ENCODE data around the gene BCL2L13. TPM values are rescaled to one million over a fixed set of nuclear protein-coding genes. Genes with fewer than 3 reads are reported as not detected.

The BCL2L13 gene
- polyA plus RNA-seq, 2 donors, result 18.1 to 21.0 TPM

DNA sequence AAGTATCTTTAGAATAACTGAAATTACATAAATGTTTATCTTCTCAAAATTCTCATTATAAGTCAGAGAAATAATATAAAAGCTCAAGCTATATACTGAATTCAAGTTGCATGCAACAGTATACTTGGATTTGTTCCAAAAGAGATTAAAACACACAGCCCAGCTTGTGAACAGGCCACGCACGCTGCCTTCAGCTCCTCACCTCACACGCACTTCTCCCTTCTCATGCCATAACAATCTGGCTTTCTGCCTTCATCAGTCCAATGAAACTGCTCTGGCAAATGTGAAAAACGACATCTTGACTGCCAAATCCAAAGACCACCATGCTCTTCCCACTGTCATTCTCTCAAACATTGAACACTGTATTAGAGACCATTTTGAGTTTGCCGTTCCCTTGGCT lies 32.1 kb upstream of the BCL2L13 start:
- 46 to 51% methylated on average over 5 of the region's 5 CpGs for WGBS, 2 donors
- H3K27ac ChIP-seq (ENCODE audit: low read depth in 2 of 2, low read length in 1 of 2), result no peak overlapping the region

DNA sequence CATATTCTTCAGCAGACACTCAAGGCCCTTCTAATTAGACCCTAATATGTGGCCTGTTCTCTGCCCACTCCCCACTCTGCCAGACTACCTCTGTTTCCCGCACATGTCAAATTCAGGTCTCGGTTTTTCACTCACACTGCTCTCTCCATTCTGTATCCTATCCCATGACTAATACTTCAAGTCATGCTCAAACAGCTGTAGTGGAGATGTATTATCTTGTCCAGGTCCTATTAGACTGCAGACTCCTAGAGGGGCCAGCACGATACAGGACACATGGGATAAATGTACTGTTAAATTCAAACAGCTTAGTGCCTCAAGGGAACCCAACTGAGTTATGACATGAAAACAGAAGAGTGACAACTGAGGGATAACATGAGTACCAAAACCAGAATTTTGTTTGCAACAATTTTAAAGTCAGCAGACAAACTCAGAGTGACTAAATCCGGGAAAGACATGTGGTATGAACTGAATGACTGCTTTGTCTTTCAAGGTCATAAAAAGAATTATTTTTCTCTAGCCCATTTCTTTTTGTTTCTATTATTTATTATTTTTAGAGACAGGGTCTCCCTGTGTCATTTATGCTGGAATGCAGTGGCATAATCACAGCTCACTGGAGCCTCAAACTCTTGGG lies 30.6 kb upstream of the BCL2L13 start:
- Histone ChIP-seq H3K36me3 (ENCODE audit: control insufficient read depth in 2 of 2, insufficient read depth in 2 of 2, low read length in 1 of 2) (peaks cover 7 to 11% of the 10 kb centered on the region in 2 donors), H3K9me3 (ENCODE audit: control insufficient read depth in 2 of 2, insufficient read depth in 1 of 2, low read depth in 1 of 2, low read length in 1 of 2) (no peaks in the 10 kb centered on the region), H3K4me3 (ENCODE audit: low read depth in 1 of 2, low read length in 2 of 2) (no peak overlapping the region), H3K4me1 (ENCODE audit: control insufficient read depth in 2 of 2, insufficient read depth in 2 of 2, low read length in 1 of 2) (no peaks in the 10 kb centered on the region), H3K27me3 (ENCODE audit: control insufficient read depth in 1 of 2, insufficient read depth in 2 of 2, low read length in 2 of 2) (no peaks in the 10 kb centered on the region), H3K27ac (ENCODE audit: low read depth in 2 of 2, low read length in 1 of 2) (no peak overlapping the region)
- WGBS, 2 donors, result 88 to 89% methylated on average over 4 of the region's 4 CpGs

More for the DNA sequence above, 32.1 kb upstream of the BCL2L13 start:
- Histone ChIP-seq H3K27me3 (ENCODE audit: control insufficient read depth in 1 of 2, insufficient read depth in 2 of 2, low read length in 2 of 2) (no peaks in the 10 kb centered on the region), H3K36me3 (ENCODE audit: control insufficient read depth in 2 of 2, insufficient read depth in 2 of 2, low read length in 1 of 2) (peaks cover 4 to 7% of the 10 kb centered on the region in 2 donors), H3K4me3 (ENCODE audit: low read depth in 1 of 2, low read length in 2 of 2) (no peak overlapping the region), H3K4me1 (ENCODE audit: control insufficient read depth in 2 of 2, insufficient read depth in 2 of 2, low read length in 1 of 2) (no peaks in the 10 kb centered on the region), H3K9me3 (ENCODE audit: control insufficient read depth in 2 of 2, insufficient read depth in 1 of 2, low read depth in 1 of 2, low read length in 1 of 2) (no peaks in the 10 kb centered on the region)

DNA sequence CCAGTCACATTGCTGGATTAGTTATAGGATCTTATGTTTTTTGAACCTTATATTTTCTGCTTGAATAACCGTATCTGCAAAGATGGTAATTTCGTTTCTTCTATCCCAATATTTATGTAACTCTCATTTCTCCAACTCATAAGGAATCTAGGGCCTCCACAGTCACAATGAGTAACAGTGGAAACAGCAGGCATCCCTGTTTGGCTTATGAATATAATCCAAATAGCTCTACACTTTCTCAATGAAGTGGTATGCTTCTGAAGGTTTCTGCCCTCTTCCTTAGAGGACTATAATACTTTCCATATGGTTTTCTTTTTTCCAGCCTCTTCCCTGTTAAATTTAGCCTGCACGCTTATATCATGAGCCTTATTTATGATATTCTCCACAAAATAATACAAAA lies 26.5 kb upstream of the BCL2L13 start:
- WGBS, 2 donors, result 61 to 65% methylated on average over 3 of the region's 3 CpGs
- no peak overlapping the region for H3K4me3 ChIP-seq (ENCODE audit: low read depth in 1 of 2, low read length in 2 of 2)
- peaks cover 7 to 11% of the 10 kb centered on the region in 2 donors for H3K36me3 ChIP-seq (ENCODE audit: control insufficient read depth in 2 of 2, insufficient read depth in 2 of 2, low read length in 1 of 2)

DNA sequence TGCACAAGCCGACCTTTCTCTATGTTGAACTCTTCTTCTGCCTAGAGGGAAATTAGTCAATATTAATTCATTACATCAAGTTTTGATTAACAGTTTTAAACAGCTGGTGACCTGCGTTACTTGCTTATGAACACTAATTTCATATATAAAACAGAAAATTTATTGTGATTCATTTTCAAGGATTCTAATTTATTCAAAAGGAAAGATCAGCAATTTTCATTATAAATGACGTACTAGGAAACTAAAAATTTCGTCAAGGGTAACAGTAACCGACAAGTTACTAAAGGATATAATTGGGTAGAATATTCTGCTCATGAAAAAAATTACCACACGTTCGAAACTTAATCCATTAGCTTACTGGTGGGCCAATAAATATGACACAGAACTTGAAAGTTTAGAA lies 25.3 kb upstream of the BCL2L13 start:
- no peak overlapping the region for H3K4me3 ChIP-seq (ENCODE audit: low read depth in 1 of 2, low read length in 2 of 2)
- H3K9me3 ChIP-seq (ENCODE audit: control insufficient read depth in 2 of 2, insufficient read depth in 1 of 2, low read depth in 1 of 2, low read length in 1 of 2), result no peaks in the 10 kb centered on the region
- peaks cover 3 to 4% of the 10 kb centered on the region in 2 donors for H3K36me3 ChIP-seq (ENCODE audit: control insufficient read depth in 2 of 2, insufficient read depth in 2 of 2, low read length in 1 of 2)
- H3K27ac ChIP-seq (ENCODE audit: low read depth in 2 of 2, low read length in 1 of 2), result no peak overlapping the region
- 86 to 91% methylated on average over 7 of the region's 7 CpGs for WGBS, 2 donors
- H3K27me3 ChIP-seq (ENCODE audit: control insufficient read depth in 1 of 2, insufficient read depth in 2 of 2, low read length in 2 of 2), result no peaks in the 10 kb centered on the region
- no peaks in the 10 kb centered on the region for H3K4me1 ChIP-seq (ENCODE audit: control insufficient read depth in 2 of 2, insufficient read depth in 2 of 2, low read length in 1 of 2)

More for the DNA sequence above, 26.5 kb upstream of the BCL2L13 start:
- H3K9me3 ChIP-seq (ENCODE audit: control insufficient read depth in 2 of 2, insufficient read depth in 1 of 2, low read depth in 1 of 2, low read length in 1 of 2), result no peaks in the 10 kb centered on the region
- H3K4me1 ChIP-seq (ENCODE audit: control insufficient read depth in 2 of 2, insufficient read depth in 2 of 2, low read length in 1 of 2), result no peaks in the 10 kb centered on the region
- H3K27ac ChIP-seq (ENCODE audit: low read depth in 2 of 2, low read length in 1 of 2), result no peak overlapping the region
- H3K27me3 ChIP-seq (ENCODE audit: control insufficient read depth in 1 of 2, insufficient read depth in 2 of 2, low read length in 2 of 2), result no peaks in the 10 kb centered on the region

DNA sequence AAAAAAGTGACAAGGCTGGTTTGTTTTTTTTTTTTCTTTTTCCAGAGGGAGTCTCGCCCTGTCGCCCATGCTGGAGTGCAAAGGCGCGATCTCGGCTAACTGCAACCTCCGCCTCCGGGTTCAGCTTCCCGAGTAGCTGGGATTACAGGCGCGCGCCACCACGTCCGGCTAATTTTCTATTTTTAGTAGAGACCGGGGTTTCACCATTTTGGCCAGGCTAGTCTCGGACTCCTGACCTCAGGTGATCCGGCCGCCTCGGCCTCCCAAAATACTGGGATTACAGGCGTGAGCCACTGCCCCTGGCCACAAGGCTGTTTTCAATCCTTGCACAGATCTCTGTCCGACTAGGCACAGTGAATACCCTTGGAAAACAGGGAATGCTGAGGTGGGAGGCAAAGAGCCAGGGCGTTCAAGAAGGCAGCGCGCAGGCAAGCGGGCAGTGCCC lies 10.6 kb upstream of the BCL2L13 start:
- no peaks in the 10 kb centered on the region for H3K36me3 ChIP-seq (ENCODE audit: control insufficient read depth in 2 of 2, insufficient read depth in 2 of 2, low read length in 1 of 2)
- peak overlapping the region; percentile 97 to 99 for H3K27ac ChIP-seq (ENCODE audit: low read depth in 2 of 2, low read length in 1 of 2)
- H3K4me3 ChIP-seq (ENCODE audit: low read depth in 1 of 2, low read length in 2 of 2), result peak overlapping the region; percentile 100
- no peaks in the 10 kb centered on the region for H3K9me3 ChIP-seq (ENCODE audit: control insufficient read depth in 2 of 2, insufficient read depth in 1 of 2, low read depth in 1 of 2, low read length in 1 of 2)
- no peaks in the 10 kb centered on the region for H3K27me3 ChIP-seq (ENCODE audit: control insufficient read depth in 1 of 2, insufficient read depth in 2 of 2, low read length in 2 of 2)
- WGBS, 2 donors, result 8 to 10% methylated on average over 24 of the region's 24 CpGs
- H3K4me1 ChIP-seq (ENCODE audit: control insufficient read depth in 2 of 2, insufficient read depth in 2 of 2, low read length in 1 of 2), result no peaks in the 10 kb centered on the region

DNA sequence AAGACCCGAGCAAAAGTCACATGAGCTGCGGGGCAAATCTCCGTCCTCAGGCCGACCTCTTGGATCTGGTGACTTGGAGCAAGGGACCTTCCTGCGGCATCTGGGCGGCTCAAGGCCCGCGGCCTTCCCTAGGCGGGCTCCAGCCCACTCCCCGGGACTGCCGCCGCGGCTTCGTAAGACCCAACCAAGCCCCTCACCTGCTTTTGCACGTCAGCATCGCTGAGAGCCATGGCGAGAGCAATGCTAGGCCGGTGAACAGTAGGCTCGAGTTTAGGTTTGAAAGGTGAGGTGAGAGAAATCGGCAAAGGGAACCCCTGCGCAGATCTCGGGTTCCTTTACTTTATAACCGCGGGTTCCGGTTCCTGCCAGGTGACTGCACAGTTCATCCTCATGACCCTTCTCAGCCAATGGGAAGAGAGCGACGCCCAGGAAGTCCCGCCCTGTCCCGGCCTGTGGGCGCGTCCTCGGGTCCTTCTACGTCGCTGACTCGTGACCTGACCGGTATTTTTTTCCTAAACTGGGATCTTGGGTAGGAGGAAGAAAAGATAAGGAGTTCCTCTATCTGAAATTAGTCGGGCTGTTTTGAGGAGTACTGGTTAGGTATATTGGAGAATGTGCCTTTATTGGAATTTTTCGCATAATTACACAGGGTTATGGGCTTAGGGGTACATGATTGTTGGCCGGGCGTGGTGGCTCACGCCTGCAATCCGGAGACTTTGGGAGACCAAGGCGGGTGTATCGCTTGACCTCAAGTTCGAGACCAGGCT lies 10.0 kb upstream of the BCL2L13 start, which contains the start of gene ATP6V1E1:
TSS of gene ATP6V1E1 (minus strand) at position 344 of the 767 bp plus-strand sequence. CDS start at position 230, 114 bp downstream.
- 0 to 1% methylated on average over 45 of the region's 45 CpGs for WGBS, 2 donors
- peak within 1 kb of the TSS; percentile 100 for H3K4me3 ChIP-seq (ENCODE audit: low read depth in 1 of 2, low read length in 2 of 2)

DNA sequence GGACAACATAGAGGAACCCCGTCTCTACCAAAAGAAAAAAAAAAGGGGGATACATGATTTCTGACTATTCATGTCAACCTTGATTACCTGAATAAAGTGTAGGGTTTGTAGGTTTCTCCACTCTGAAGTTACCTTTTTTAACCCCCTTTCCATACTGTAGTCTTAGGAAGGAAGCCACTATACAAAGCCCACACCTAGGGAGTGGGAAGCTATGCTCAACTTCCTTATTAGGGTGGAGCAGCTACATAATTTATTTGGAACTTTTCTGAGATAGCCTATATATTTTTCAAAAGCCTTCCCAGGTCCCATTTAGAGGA lies 9.4 kb upstream of the BCL2L13 start:
- Histone ChIP-seq H3K4me1 (ENCODE audit: control insufficient read depth in 2 of 2, insufficient read depth in 2 of 2, low read length in 1 of 2) (no peaks in the 10 kb centered on the region), H3K4me3 (ENCODE audit: low read depth in 1 of 2, low read length in 2 of 2) (peak overlapping the region; percentile 56 to 100), H3K9me3 (ENCODE audit: control insufficient read depth in 2 of 2, insufficient read depth in 1 of 2, low read depth in 1 of 2, low read length in 1 of 2) (no peaks in the 10 kb centered on the region), H3K27ac (ENCODE audit: low read depth in 2 of 2, low read length in 1 of 2) (peak overlapping the region; percentile 92 to 97), H3K27me3 (ENCODE audit: control insufficient read depth in 1 of 2, insufficient read depth in 2 of 2, low read length in 2 of 2) (no peaks in the 10 kb centered on the region), H3K36me3 (ENCODE audit: control insufficient read depth in 2 of 2, insufficient read depth in 2 of 2, low read length in 1 of 2) (no peaks in the 10 kb centered on the region)
- WGBS, 2 donors, result 0% methylated on average over 1 of the region's 1 CpG

More for the DNA sequence above, 10.0 kb upstream of the BCL2L13 start, which contains the start of gene ATP6V1E1:
- Histone ChIP-seq H3K36me3 (ENCODE audit: control insufficient read depth in 2 of 2, insufficient read depth in 2 of 2, low read length in 1 of 2) (no peaks in the 10 kb centered on the region), H3K9me3 (ENCODE audit: control insufficient read depth in 2 of 2, insufficient read depth in 1 of 2, low read depth in 1 of 2, low read length in 1 of 2) (no peaks in the 10 kb centered on the region), H3K27ac (ENCODE audit: low read depth in 2 of 2, low read length in 1 of 2) (peak within 1 kb of the TSS; percentile 97 to 99), H3K4me1 (ENCODE audit: control insufficient read depth in 2 of 2, insufficient read depth in 2 of 2, low read length in 1 of 2) (no peaks in the 10 kb centered on the region), H3K27me3 (ENCODE audit: control insufficient read depth in 1 of 2, insufficient read depth in 2 of 2, low read length in 2 of 2) (no peaks in the 10 kb centered on the region)

DNA sequence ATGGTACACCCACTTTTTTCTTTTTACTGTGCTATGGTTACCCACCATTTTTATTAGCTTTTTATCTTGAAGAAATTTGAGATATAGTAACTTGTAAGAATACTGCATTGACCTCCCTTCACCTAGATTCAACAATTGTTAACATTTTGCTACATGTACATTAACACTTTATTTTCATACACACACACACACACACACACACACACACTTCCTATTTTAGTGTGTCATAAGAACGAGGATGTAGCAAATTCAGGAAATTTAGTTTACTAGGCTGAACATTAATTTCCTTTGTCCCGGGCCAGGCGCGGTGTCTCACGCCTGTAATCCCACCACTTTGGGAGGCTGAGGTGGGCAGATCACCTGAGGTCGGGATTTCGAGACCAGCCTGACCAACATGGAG lies 8.9 kb upstream of the BCL2L13 start:
- H3K36me3 ChIP-seq (ENCODE audit: control insufficient read depth in 2 of 2, insufficient read depth in 2 of 2, low read length in 1 of 2), result no peaks in the 10 kb centered on the region
- no peaks in the 10 kb centered on the region for H3K4me1 ChIP-seq (ENCODE audit: control insufficient read depth in 2 of 2, insufficient read depth in 2 of 2, low read length in 1 of 2)
- peak overlapping the region in 1 of 2 donors; percentile 100 for H3K4me3 ChIP-seq (ENCODE audit: low read depth in 1 of 2, low read length in 2 of 2)
- no peaks in the 10 kb centered on the region for H3K27me3 ChIP-seq (ENCODE audit: control insufficient read depth in 1 of 2, insufficient read depth in 2 of 2, low read length in 2 of 2)
- no peak overlapping the region for H3K27ac ChIP-seq (ENCODE audit: low read depth in 2 of 2, low read length in 1 of 2)
- WGBS, 2 donors, result 83 to 86% methylated on average over 7 of the region's 7 CpGs
- H3K9me3 ChIP-seq (ENCODE audit: control insufficient read depth in 2 of 2, insufficient read depth in 1 of 2, low read depth in 1 of 2, low read length in 1 of 2), result no peaks in the 10 kb centered on the region

DNA sequence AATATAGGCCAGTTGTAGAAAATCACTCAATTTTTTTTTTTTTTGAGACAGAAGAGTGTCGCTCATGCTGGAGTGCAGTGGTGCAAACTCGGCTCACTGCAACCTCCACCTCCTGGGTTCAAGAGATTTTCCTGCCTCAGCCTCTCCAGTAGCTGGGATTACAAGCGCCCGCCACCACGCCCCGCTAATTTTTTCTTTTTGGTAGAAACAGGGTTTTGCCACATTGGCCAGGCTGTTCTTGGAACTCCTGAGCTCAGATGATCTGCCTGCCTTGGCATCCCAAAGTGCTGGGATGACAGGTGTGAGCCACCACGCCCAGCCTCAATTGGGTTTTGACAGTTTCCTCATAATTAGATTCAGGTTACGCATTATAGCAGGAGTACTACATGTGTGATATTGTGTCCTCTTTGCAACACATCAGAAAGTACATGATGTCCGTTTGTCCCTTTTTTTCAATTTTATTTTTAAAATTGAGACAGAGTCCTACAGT lies 7.4 kb upstream of the BCL2L13 start:
- Histone ChIP-seq H3K4me3 (ENCODE audit: low read depth in 1 of 2, low read length in 2 of 2) (no peak overlapping the region), H3K27ac (ENCODE audit: low read depth in 2 of 2, low read length in 1 of 2) (no peak overlapping the region), H3K4me1 (ENCODE audit: control insufficient read depth in 2 of 2, insufficient read depth in 2 of 2, low read length in 1 of 2) (no peaks in the 10 kb centered on the region), H3K9me3 (ENCODE audit: control insufficient read depth in 2 of 2, insufficient read depth in 1 of 2, low read depth in 1 of 2, low read length in 1 of 2) (no peaks in the 10 kb centered on the region), H3K36me3 (ENCODE audit: control insufficient read depth in 2 of 2, insufficient read depth in 2 of 2, low read length in 1 of 2) (no peaks in the 10 kb centered on the region), H3K27me3 (ENCODE audit: control insufficient read depth in 1 of 2, insufficient read depth in 2 of 2, low read length in 2 of 2) (no peaks in the 10 kb centered on the region)
- WGBS, 2 donors, result 91 to 94% methylated on average over 9 of the region's 9 CpGs
